Measurements from ENCODE around the gene B3GNT3.

- TF ChIP-seq CTCF (IDR thresholded peaks at IDR 0.05), result no peak
- TF ChIP-seq POLR2A (IDR thresholded peaks at IDR 0.05), result no peak
These were observed 52.8 kb downstream of the B3GNT3 start, which contains the start of gene JAK3 for GRCh38 chr19:17847538-17848366.

Data from thyroid gland (tissue), 4 donors.